Measurements from ENCODE around the gene MDFIC.

GRCh38 chr7:114934086-114934485 is 12.2 kb downstream of the MDFIC start:
- TF ChIP-seq EZH2 (IDR thresholded peaks at IDR 0.05) (no peak), POLR2AphosphoS5 (IDR thresholded peaks at IDR 0.05; ENCODE audit: borderline replicate concordance, low read depth, low read length) (no peak), FOXP2 (optimal IDR thresholded peaks at IDR 0.05; ENCODE audit: control extremely low read depth, extremely low read length, insufficient read depth) (no peak)

Measured in SK-N-MC (cell line).